ENCODE data around the gene PGBD5.

- TF ChIP-seq CTCF (IDR thresholded peaks at IDR 0.05), result no peak
- TF ChIP-seq POLR2A (IDR thresholded peaks at IDR 0.05), result no peak
Observed at GRCh38 chr1:230322967-230323547, 103.1 kb downstream of the PGBD5 start.
